CD14-positive monocyte (primary cell): Measurements from ENCODE around the gene ECHDC3. TPM values are rescaled to one million over a fixed set of nuclear protein-coding genes. Genes with fewer than 3 reads are reported as not detected.

Experiments used
- DNase-seq, 3 donors: peaks; one replicate each; pipeline ENCODE4 v3.0.0-alpha.2; 2011 to 2022
- H2AFZ ChIP-seq: 2 replicates; pipeline ENCODE4 v1.6.0; 2012; ENCODE audit warnings: mild to moderate bottlenecking, low read depth, low read length, inconsistent platforms; ENCODE audit not compliant: insufficient read depth, poor library complexity, severe bottlenecking
- H3K27ac ChIP-seq, 2 donors: 1 replicate in 1 of 2; 2 replicates in 1 of 2; pipeline ENCODE4 v1.5.1; 2012 to 2013; ENCODE audit warnings: low read length in 2 of 2, control low read depth in 1 of 2, inconsistent platforms in 1 of 2, low read depth in 1 of 2, mild to moderate bottlenecking in 1 of 2
- H3K27me3 ChIP-seq, 2 donors: one replicate each; pipeline versions ENCODE4 v1.6.0 to v1.6.1; 2011 to 2013; ENCODE audit warnings: low read length in 2 of 2; ENCODE audit not compliant: control insufficient read depth in 2 of 2, insufficient read depth in 2 of 2
- H3K36me3 ChIP-seq, 2 donors: replicated peaks in 1 of 2; 1 replicate in 1 of 2; 2 replicates in 1 of 2; pipeline versions ENCODE4 v1.5.1 to v1.6.1; 2012 to 2013; ENCODE audit warnings: low read length in 2 of 2, control low read depth in 1 of 2, inconsistent platforms in 1 of 2, mild to moderate bottlenecking in 1 of 2; ENCODE audit not compliant: insufficient read depth in 2 of 2, control insufficient read depth in 1 of 2
- H3K4me1 ChIP-seq, 2 donors: 1 replicate in 1 of 2; 2 replicates in 1 of 2; pipeline versions ENCODE4 v1.5.1 to v1.6.1; 2012 to 2013; ENCODE audit warnings: low read length in 2 of 2, control low read depth in 1 of 2, inconsistent platforms in 1 of 2, mild to moderate bottlenecking in 1 of 2, moderate library complexity in 1 of 2; ENCODE audit not compliant: insufficient read depth in 2 of 2, control insufficient read depth in 1 of 2
- H3K4me2 ChIP-seq: replicated peaks from 2 replicates; pipeline ENCODE3; 2012; ENCODE audit warnings: low read length, moderate library complexity, mild to moderate bottlenecking; ENCODE audit not compliant: poor library complexity, severe bottlenecking; ENCODE audit errors: extremely low read depth
- H3K4me3 ChIP-seq, 3 experiments: fragments of 200-600 bp in 1 of 3; sonication (generic) in 1 of 3; replicated peaks in 1 of 3; 1 replicate in 2 of 3; 2 replicates in 1 of 3; pipeline ENCODE4 v1.5.1; 2011 to 2013; ENCODE audit warnings: low read length in 3 of 3, mild to moderate bottlenecking in 3 of 3, control low read depth in 2 of 3, low read depth in 2 of 3, inconsistent platforms in 1 of 3, moderate library complexity in 1 of 3
- H3K79me2 ChIP-seq: 2 replicates; pipeline ENCODE4 v1.6.0; 2012; ENCODE audit warnings: mild to moderate bottlenecking, control low read depth, inconsistent platforms, low read length, moderate library complexity; ENCODE audit not compliant: insufficient read depth
- H3K9ac ChIP-seq: 2 replicates; pipeline ENCODE4 v1.6.0; 2017; ENCODE audit warnings: low read length, mild to moderate bottlenecking; ENCODE audit not compliant: insufficient read depth, poor library complexity, severe bottlenecking
- H3K9me3 ChIP-seq, 2 donors: replicated peaks in 1 of 2; 1 replicate in 1 of 2; 2 replicates in 1 of 2; pipeline versions ENCODE4 v1.5.1 to v1.6.1; 2012 to 2013; ENCODE audit warnings: low read length in 2 of 2, control low read depth in 1 of 2; ENCODE audit not compliant: control insufficient read depth in 1 of 2, insufficient read depth in 1 of 2
- H4K20me1 ChIP-seq: 2 replicates; pipeline ENCODE4 v1.6.0; 2012; ENCODE audit warnings: mild to moderate bottlenecking, low read length, control low read depth, moderate library complexity; ENCODE audit not compliant: insufficient read depth
- H3K27ac Mint-ChIP-seq, 7 donors: one replicate each; pipeline ENCODE4 v1.8.0; 2020; ENCODE audit warnings: mild to moderate bottlenecking in 7 of 7, mixed read lengths in 7 of 7, moderate library complexity in 6 of 7, inconsistent platforms in 2 of 7
- H3K27me3 Mint-ChIP-seq, 3 donors: one replicate each; pipeline ENCODE4 v1.8.0; 2021 to 2022; ENCODE audit warnings: low read depth in 3 of 3, mild to moderate bottlenecking in 3 of 3, mixed read lengths in 3 of 3, moderate library complexity in 3 of 3, inconsistent platforms in 1 of 3
- H3K36me3 Mint-ChIP-seq, 2 donors: one replicate each; pipeline ENCODE4 v1.8.0; 2020; ENCODE audit warnings: mixed read lengths in 2 of 2, inconsistent platforms in 1 of 2, mild to moderate bottlenecking in 1 of 2
- H3K4me1 Mint-ChIP-seq: one replicate; pipeline ENCODE4 v1.8.0; 2020; ENCODE audit warnings: mild to moderate bottlenecking, mixed read lengths
- H3K4me3 Mint-ChIP-seq, 2 donors: one replicate each; pipeline ENCODE4 v1.8.0; 2020; ENCODE audit warnings: mild to moderate bottlenecking in 2 of 2, mixed read lengths in 2 of 2, moderate library complexity in 1 of 2
- H3K9me3 Mint-ChIP-seq, 7 donors: one replicate each; pipeline ENCODE4 v1.8.0; 2020 to 2022; ENCODE audit warnings: mixed read lengths in 7 of 7, mild to moderate bottlenecking in 6 of 7, moderate library complexity in 6 of 7, inconsistent platforms in 2 of 7
- CTCF ChIP-seq: fragments of 200-600 bp; IDR thresholded peaks from one replicate; pipeline ENCODE4 v1.8.0; 2022; ENCODE audit warnings: antibody characterized with exemption, mild to moderate bottlenecking
- WGBS: methylation state at CpG from one replicate; pipeline ENCODE4 v1.1.5; 2013; ENCODE audit warnings: missing lambda C conversion rate; ENCODE audit not compliant: insufficient coverage; 5-methylcytosine and 5-hydroxymethylcytosine counted together
- intact Hi-C, 2 donors: fragments of 100-400 bp; cut with micrococcal nuclease; formaldehyde crosslinking; loops; one replicate each; pipeline versions ENCODE4 v1.15.0 to v1.15.1; 2023
- polyA plus RNA-seq, 3 donors: library from polyadenylated mRNA; depleted of rRNA in 1 of 3; unstranded in 2 of 3; stranded (reverse) in 1 of 3; fragments of 300-500 nt in 2 of 3; fragments of >200 nt in 1 of 3; fragmentation: Illumina TruSeq in 2 of 3; gene quantifications; 1 replicate in 2 of 3; 2 replicates in 1 of 3; pipeline ENCODE4 v1.2.3, GENCODE V29; 2012 to 2021

The ECHDC3 gene
- polyA plus RNA-seq, 3 donors = 9.2 to 10.6 (median 9.4) TPM

DNA sequence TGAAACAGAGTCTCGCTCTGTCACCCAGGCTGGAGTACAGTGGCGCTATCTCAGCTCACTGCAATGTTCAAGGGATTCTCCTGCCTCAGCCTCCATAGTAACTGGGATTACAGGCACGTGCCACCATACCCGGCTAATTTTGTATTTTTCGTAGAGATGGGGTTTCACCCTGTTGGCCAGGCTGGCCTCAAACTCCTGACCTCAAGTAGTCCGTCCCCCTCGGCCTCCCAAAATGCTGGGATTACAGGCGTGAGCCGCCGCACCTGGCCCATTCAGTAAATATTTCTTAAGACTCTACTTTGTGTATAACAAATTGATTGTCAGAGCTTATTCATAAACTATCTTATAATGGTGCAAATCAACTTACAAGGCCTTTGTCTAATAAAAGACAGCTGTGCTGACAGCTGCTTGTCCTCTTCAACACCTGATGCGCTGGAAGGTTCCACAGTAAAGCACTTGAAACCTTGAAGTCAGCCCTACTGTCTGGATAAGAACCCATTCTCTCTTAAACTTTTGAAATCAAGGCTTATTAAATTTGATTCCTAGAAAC lies 14.7 kb downstream of the ECHDC3 start:
- Histone ChIP-seq H3K27me3 (no peaks in the 10 kb centered on the region), H3K36me3 (peaks cover 15 to 68% of the 10 kb centered on the region in 2 donors), H3K4me2 (no peak overlapping the region), H3K4me3 (no peak overlapping the region), H3K9ac (no peak overlapping the region), H3K4me1 (no peaks in the 10 kb centered on the region), H2AFZ (no peak overlapping the region), H3K9me3 (peaks cover 0 to 2% of the 10 kb centered on the region in 2 donors), H3K27ac (no peak overlapping the region), H3K79me2 (no peaks in the 10 kb centered on the region), H4K20me1 (peaks cover 7% of the 10 kb centered on the region)
- no peak for DNase-seq
- Mint-ChIP-seq H3K36me3 (peaks cover 55 to 74% of the 10 kb centered on the region in 2 donors), H3K9me3 (peaks cover 0 to 9% (median 0%) of the 10 kb centered on the region in 7 donors), H3K27me3 (no peaks in the 10 kb centered on the region), H3K27ac (peak overlapping the region in 1 of 7 donors; percentile 43), H3K4me3 (no peak overlapping the region), H3K4me1 (peaks cover 4% of the 10 kb centered on the region)
- intact Hi-C loops = loop anchor here (1.0 to 2.0 kb wide), 2 partner anchors 240 to 242 kb away; no protein-coding TSS in a partner anchor
- no peak for TF ChIP-seq CTCF
- WGBS = 75% methylated on average over 4 of the region's 11 CpGs

GRCh38 chr10:11757454-11757820 lies 15.3 kb downstream of the ECHDC3 start:
- H3K27ac Mint-ChIP-seq = peak overlapping the region in 1 of 7 donors; percentile 40
- Histone ChIP-seq H3K27ac (no peak overlapping the region), H3K4me2 (no peak overlapping the region), H2AFZ (no peak overlapping the region), H3K9ac (no peak overlapping the region), H4K20me1 (peaks cover 7% of the 10 kb centered on the region), H3K4me1 (no peaks in the 10 kb centered on the region), H3K79me2 (no peaks in the 10 kb centered on the region), H3K9me3 (peaks cover 0 to 2% of the 10 kb centered on the region in 2 donors), H3K4me3 (no peak overlapping the region), H3K36me3 (peaks cover 15 to 67% of the 10 kb centered on the region in 2 donors), H3K27me3 (no peaks in the 10 kb centered on the region)
- TF ChIP-seq CTCF = no peak
- intact Hi-C loops = loop anchor here (1.0 to 2.0 kb wide), 2 partner anchors 241 to 242 kb away; no protein-coding TSS in a partner anchor
- 69% methylated on average over 3 of the region's 3 CpGs for WGBS
- peaks cover 57 to 74% of the 10 kb centered on the region in 2 donors for H3K36me3 Mint-ChIP-seq
- peaks cover 4% of the 10 kb centered on the region for H3K4me1 Mint-ChIP-seq
- H3K9me3 Mint-ChIP-seq = peaks cover 0 to 9% (median 0%) of the 10 kb centered on the region in 7 donors
- no peak overlapping the region for H3K4me3 Mint-ChIP-seq
- DNase-seq = no peak
- H3K27me3 Mint-ChIP-seq = peaks cover 0 to 3% (median 0%) of the 10 kb centered on the region in 3 donors
